CD4-positive, CD25-positive, alpha-beta regulatory T cell (primary cell): Measurements from ENCODE around the gene RIC8A. TPM values are rescaled to one million over a fixed set of nuclear protein-coding genes. Genes with fewer than 3 reads are reported as not detected.
"Not testable (repeated sequence)": the region's sequence is repeated elsewhere in the genome, so short reads cannot be mapped to it uniquely, and the experiment has no call there.

Experiments used
- ATAC-seq, 2 donors: fragments of 150-1000 bp; cut with Tn5 transposase; one replicate each; pipeline ENCODE4 v1.10.0; 2021; ENCODE audit warnings: low read depth in 2 of 2, moderate number of reproducible peaks in 2 of 2, moderate library complexity in 1 of 2
- DNase-seq, 3 donors: peaks; one replicate each; pipeline versions ENCODE4 v3.0.0 to v3.0.0-alpha.2; 2012 to 2022; ENCODE audit warnings: mixed read lengths in 1 of 3
- H3K27ac ChIP-seq: one replicate; pipeline ENCODE4 v1.7.0; 2013; ENCODE audit warnings: mild to moderate bottlenecking, low read length; ENCODE audit not compliant: insufficient read depth, poor library complexity, severe bottlenecking
- H3K27me3 ChIP-seq: one replicate; pipeline ENCODE4 v1.7.0; 2013; ENCODE audit warnings: low read length; ENCODE audit not compliant: control insufficient read depth, insufficient read depth
- H3K36me3 ChIP-seq: one replicate; pipeline ENCODE4 v1.7.0; 2013; ENCODE audit warnings: mild to moderate bottlenecking, low read length, moderate library complexity; ENCODE audit not compliant: control insufficient read depth, insufficient read depth
- H3K4me1 ChIP-seq: 2 replicates; pipeline ENCODE4 v1.7.0; 2013; ENCODE audit warnings: mild to moderate bottlenecking, low read length; ENCODE audit not compliant: insufficient read depth, control insufficient read depth, poor library complexity, severe bottlenecking
- H3K4me3 ChIP-seq: one replicate; pipeline ENCODE4 v1.7.0; 2013; ENCODE audit warnings: low read depth, mild to moderate bottlenecking, low read length, moderate library complexity
- H3K9me3 ChIP-seq, 2 experiments: 1 replicate in 1 of 2; 2 replicates in 1 of 2; pipeline ENCODE4 v1.7.0; 2013; ENCODE audit warnings: low read length in 2 of 2, mild to moderate bottlenecking in 1 of 2, moderate library complexity in 1 of 2; ENCODE audit not compliant: control insufficient read depth in 2 of 2
- H3K27ac Mint-ChIP-seq, 3 donors: one replicate each; pipeline ENCODE4 v1.8.0; 2020 to 2022; ENCODE audit warnings: mild to moderate bottlenecking in 3 of 3, mixed read lengths in 3 of 3, moderate library complexity in 2 of 3
- H3K27me3 Mint-ChIP-seq: one replicate; pipeline ENCODE4 v1.8.0; 2022; ENCODE audit warnings: mild to moderate bottlenecking, mixed read lengths
- H3K36me3 Mint-ChIP-seq: one replicate; pipeline ENCODE4 v1.8.0; 2020; ENCODE audit warnings: mixed read lengths
- H3K4me1 Mint-ChIP-seq, 4 donors: one replicate each; pipeline ENCODE4 v1.8.0; 2020 to 2022; ENCODE audit warnings: mixed read lengths in 4 of 4, mild to moderate bottlenecking in 1 of 4
- H3K4me3 Mint-ChIP-seq, 4 donors: one replicate each; pipeline ENCODE4 v1.8.0; 2020 to 2022; ENCODE audit warnings: mild to moderate bottlenecking in 4 of 4, mixed read lengths in 4 of 4, moderate library complexity in 3 of 4
- H3K9me3 Mint-ChIP-seq, 7 donors: one replicate each; pipeline ENCODE4 v1.8.0; 2020 to 2022; ENCODE audit warnings: mixed read lengths in 7 of 7, mild to moderate bottlenecking in 3 of 7, moderate library complexity in 2 of 7
- polyA plus RNA-seq, 4 donors: library from polyadenylated mRNA; unstranded; fragments of 300-500 nt; fragmentation: Illumina TruSeq; gene quantifications; one replicate each; pipeline ENCODE4 v1.2.3, GENCODE V29; 2021
- total RNA-seq: library from RNA; stranded (reverse); gene quantifications from one replicate; pipeline ENCODE4 v1.2.3, GENCODE V29; 2022

RIC8A gene
- total RNA-seq (135 TPM), polyA plus RNA-seq (10 to 100 TPM; 74.1 to 89.7 (median 78.6) TPM)

DNA sequence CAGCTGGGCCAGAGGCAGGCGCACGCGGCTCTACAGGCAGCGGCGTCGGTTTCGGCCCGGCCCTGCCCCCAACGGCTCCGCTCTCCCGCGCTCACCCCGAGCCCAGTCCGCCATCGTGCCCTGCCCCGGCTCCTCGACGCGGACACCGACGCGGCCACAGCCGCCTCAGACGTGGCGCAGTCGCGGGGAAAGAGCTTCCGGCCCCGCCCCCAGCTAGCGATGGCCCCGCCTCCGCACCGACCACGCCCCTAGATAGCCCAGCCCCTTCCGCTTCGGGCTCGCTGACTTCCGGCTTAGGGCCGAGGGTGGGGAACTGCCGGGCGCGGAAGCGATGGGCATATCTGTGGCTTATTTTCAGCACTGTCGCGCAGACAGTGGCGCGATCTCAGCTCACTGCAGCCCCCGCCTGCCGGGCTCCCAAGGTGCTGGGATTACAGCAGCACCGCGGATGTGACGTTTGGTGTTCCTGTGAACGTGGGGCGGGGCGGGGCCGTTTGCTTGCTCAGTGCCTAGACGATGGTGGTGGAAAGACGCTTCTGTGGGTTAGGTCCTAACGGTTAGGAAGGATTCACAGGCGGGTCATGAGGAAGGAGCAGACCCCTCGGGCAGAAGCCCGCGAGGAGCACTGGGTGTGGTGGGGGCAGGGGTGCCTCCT lies at the start of gene RIC8A, which contains the start of gene BET1L:
TSS of gene RIC8A (plus strand) at position 501 of the 655 bp plus-strand sequence. CDS start 1,147 bp downstream, outside the sequence.
TSS of gene BET1L (minus strand) at position 192 of the 655 bp plus-strand sequence. CDS start at position 114, 78 bp downstream.
- H3K27ac ChIP-seq, result peak within 1 kb of the TSS; percentile 98
- no peaks in the 10 kb centered on the region for H3K27me3 ChIP-seq
- DNase-seq, result peak; percentile 97 to 99 (median 98)
- H3K27ac Mint-ChIP-seq, result peak within 1 kb of the TSS; percentile 99
- peak; percentile 84 to 88 for ATAC-seq
- H3K36me3 Mint-ChIP-seq, result peaks cover 30% of the 10 kb centered on the region
- peaks cover 61% of the 10 kb centered on the region for H3K4me1 ChIP-seq
- peaks cover 0 to 1% (median 0%) of the 10 kb centered on the region in 7 donors for H3K9me3 Mint-ChIP-seq
- peaks cover 0 to 66% (median 35%) of the 10 kb centered on the region in 4 donors for H3K4me1 Mint-ChIP-seq
- peak within 1 kb of the TSS; percentile 91 for H3K4me3 ChIP-seq
- peaks cover 55% of the 10 kb centered on the region for H3K36me3 ChIP-seq
- peak within 1 kb of the TSS; percentile 96 to 98 (median 97) for H3K4me3 Mint-ChIP-seq
- no peaks in the 10 kb centered on the region for H3K9me3 ChIP-seq
- H3K27me3 Mint-ChIP-seq, result peaks cover 4% of the 10 kb centered on the region

GRCh38 chr11:180242-180641 lies 27.3 kb upstream of the RIC8A start:
- H3K36me3 ChIP-seq, DNase-seq, H3K9me3 Mint-ChIP-seq, H3K9me3 ChIP-seq, H3K27ac ChIP-seq, H3K36me3 Mint-ChIP-seq, H3K4me1 ChIP-seq, H3K4me3 ChIP-seq, H3K4me1 Mint-ChIP-seq, H3K27me3 ChIP-seq, H3K27me3 Mint-ChIP-seq, ATAC-seq, H3K27ac Mint-ChIP-seq, H3K4me3 Mint-ChIP-seq: not testable (repeated sequence)

DNA sequence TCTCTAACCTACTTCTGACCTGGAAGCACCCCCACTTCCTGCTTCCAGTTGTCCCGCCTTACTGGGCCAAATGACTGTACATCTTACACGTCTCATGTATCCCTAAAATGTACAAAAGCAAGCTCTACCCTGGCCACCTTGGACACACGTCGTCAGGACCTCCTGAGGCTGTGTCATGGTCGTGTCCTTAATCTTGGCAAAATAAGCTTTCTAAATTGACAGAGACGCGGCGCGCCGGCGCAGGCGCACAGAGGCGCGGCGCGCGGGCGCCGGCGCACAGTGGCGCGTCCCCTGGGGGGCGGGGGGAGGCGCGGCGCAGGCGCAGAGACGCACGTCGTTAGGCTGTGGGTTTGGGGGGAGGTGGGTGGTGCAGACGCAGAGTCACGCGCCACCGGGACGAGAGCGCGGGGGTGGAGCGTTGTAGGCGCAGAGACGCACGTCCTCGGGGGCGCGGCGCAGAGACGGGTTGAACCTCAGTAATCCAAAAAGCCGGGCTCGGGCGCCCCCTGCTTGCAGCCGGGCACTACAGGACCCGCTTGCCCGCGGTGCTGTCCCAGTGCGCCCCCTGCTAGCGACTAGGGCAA lies 18.2 kb upstream of the RIC8A start:
- not testable (repeated sequence) for H3K27ac Mint-ChIP-seq, ATAC-seq

DNA sequence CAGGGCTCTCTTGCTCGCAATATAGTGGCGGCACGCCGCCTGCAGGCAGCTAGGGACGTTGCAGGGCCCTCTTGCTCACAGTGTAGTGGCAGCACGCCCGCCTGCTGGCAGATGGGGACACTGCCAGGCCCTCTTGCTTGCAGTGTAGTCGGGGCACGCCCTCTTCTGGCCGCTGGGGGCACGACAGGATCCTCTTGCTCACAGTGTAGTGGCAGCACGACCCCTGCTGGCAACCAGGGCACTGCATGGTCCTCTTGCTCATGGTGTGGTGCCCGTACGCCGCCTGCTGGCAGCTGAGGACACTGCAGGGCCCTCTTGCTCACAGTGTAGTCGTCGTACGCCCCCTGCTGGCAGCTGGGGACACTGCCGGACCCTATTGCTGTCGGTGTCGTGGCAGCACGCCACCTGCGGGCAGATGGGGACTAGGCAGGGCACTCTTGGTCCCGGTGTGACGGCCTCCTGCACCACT lies 17.6 kb upstream of the RIC8A start:
- H3K27me3 ChIP-seq, H3K4me3 Mint-ChIP-seq, H3K27ac Mint-ChIP-seq, H3K4me1 ChIP-seq, H3K4me3 ChIP-seq, H3K9me3 Mint-ChIP-seq, H3K27ac ChIP-seq, H3K36me3 Mint-ChIP-seq, H3K9me3 ChIP-seq, H3K27me3 Mint-ChIP-seq, H3K36me3 ChIP-seq: not testable (repeated sequence)
- DNase-seq, result peak in 1 of 3 donors; percentile 28
- peaks cover 0 to 12% (median 3%) of the 10 kb centered on the region in 4 donors for H3K4me1 Mint-ChIP-seq
- ATAC-seq, result peak; percentile 60 to 73

More for the DNA sequence above, 18.2 kb upstream of the RIC8A start:
- not testable (repeated sequence) for H3K27me3 Mint-ChIP-seq, DNase-seq, H3K36me3 Mint-ChIP-seq, H3K9me3 Mint-ChIP-seq, H3K4me1 ChIP-seq, H3K4me3 ChIP-seq, H3K27ac ChIP-seq, H3K36me3 ChIP-seq, H3K4me3 Mint-ChIP-seq, H3K27me3 ChIP-seq, H3K9me3 ChIP-seq
- peaks cover 0 to 12% (median 3%) of the 10 kb centered on the region in 4 donors for H3K4me1 Mint-ChIP-seq

GRCh38 chr11:190546-190945 lies 17.0 kb upstream of the RIC8A start:
- H3K27me3 Mint-ChIP-seq, H3K9me3 ChIP-seq, H3K4me3 Mint-ChIP-seq, H3K4me1 ChIP-seq, H3K27ac Mint-ChIP-seq, H3K36me3 Mint-ChIP-seq, H3K27ac ChIP-seq, H3K27me3 ChIP-seq, H3K36me3 ChIP-seq, ATAC-seq, H3K4me3 ChIP-seq, DNase-seq, H3K9me3 Mint-ChIP-seq: not testable (repeated sequence)
- peaks cover 0 to 12% (median 3%) of the 10 kb centered on the region in 4 donors for H3K4me1 Mint-ChIP-seq

DNA sequence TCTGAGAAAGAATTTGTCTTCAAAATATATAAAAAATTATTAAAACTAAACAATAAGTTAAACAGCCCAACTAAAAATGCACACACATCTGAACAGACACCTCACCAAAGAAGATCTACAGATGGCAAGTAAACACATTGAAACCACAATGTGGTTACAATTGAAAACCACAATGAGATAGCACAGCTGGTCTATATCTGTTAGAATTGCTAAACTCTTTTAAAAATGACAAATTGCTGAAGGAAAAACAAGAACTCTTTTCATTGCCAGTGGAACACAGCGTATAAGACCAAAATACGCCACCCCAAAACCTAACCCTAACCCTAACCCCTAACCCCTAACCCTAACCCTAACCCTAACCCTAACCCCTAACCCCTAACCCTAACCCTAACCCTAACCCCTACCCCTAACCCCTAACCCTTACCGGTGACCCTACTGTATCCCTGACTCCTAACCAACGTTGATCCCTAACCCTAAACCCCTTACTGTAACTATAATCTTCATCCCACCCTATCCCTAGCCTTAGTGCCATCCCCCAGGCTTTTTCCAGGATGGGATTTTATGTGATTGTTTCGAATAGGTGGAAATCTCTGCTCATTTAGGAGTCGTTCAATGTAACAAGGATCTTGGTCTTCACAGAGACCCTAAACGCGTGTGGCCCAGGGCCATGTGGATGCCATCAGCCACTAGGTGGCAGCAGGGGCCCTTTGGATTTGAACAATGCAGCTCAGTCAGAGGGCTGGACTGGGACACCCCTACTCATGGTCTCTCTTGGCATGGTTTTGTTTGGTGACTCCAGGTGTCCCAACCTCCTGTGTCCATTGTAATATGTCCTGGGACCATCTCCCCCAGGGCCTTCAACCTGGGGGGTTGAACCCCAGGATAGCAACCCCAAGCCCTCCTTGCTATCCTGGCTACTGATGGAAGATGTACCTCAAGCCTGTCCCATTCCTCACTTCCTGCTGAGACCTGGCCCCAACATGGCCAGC lies 15.7 kb upstream of the RIC8A start:
- not testable (repeated sequence) for H3K27ac ChIP-seq, H3K27me3 ChIP-seq, H3K36me3 ChIP-seq, H3K4me1 ChIP-seq, H3K27me3 Mint-ChIP-seq, H3K36me3 Mint-ChIP-seq, H3K9me3 ChIP-seq, H3K4me3 ChIP-seq, H3K9me3 Mint-ChIP-seq
- ATAC-seq (peak; percentile 60 to 62), DNase-seq (peak in 2 of 3 donors; percentile 56 to 60)
- Mint-ChIP-seq H3K4me3 (peak overlapping the region in 3 of 4 donors; percentile 31 to 54 (median 41)), H3K27ac (peak overlapping the region in 1 of 3 donors; percentile 79), H3K4me1 (peaks cover 0 to 12% (median 3%) of the 10 kb centered on the region in 4 donors)

DNA sequence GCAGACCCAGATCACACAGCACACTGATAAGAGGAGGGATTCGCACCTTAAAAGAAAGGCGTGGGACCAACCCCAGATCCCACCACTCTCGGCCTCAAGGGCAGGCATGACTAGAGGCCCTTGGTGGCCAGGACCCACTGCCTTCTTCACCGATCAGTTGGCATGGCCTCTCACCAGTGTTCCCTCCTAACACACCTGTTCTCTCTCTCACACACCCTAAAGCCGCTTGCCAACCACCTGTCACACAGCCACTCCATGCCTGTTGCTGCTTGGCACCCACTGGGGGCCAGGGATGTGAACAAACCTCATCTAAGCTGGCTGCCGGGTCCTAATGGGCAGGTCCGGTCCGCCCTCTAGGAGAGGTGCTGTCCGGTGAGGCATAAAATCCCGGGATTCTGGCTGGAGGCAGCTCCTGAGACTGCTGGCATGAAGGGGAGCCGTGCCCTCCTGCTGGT lies 14.8 kb upstream of the RIC8A start, which contains the start of gene SCGB1C1:
TSS of gene SCGB1C1 (plus strand) at position 405 of the 455 bp plus-strand sequence. CDS start at position 427, 22 bp downstream.
- Mint-ChIP-seq H3K4me3 (peak within 1 kb of the TSS in 1 of 4 donors; percentile 54), H3K4me1 (peaks cover 0 to 12% (median 3%) of the 10 kb centered on the region in 4 donors)
- not testable (repeated sequence) for H3K4me1 ChIP-seq, H3K4me3 ChIP-seq, DNase-seq, H3K9me3 ChIP-seq, H3K27me3 Mint-ChIP-seq, H3K27me3 ChIP-seq, H3K27ac ChIP-seq, H3K9me3 Mint-ChIP-seq, ATAC-seq, H3K27ac Mint-ChIP-seq, H3K36me3 Mint-ChIP-seq, H3K36me3 ChIP-seq
